Natural killer cell (primary cell): ENCODE data around the gene OR4E2. TPM values are rescaled to one million over a fixed set of nuclear protein-coding genes. Genes with fewer than 3 reads are reported as not detected.
A peak's percentile ranks its signal among the peaks of the same experiment; 100 is the strongest.

Experiments
- ATAC-seq, 3 donors: fragments of 150-1000 bp in 2 of 3; fragments of 200-7000 bp in 1 of 3; cut with Tn5 transposase; 1 replicate in 1 of 3; 2 replicates in 2 of 3; pipeline ENCODE4 v1.10.0; 2021; ENCODE audit warnings: mild to moderate bottlenecking in 2 of 3, moderate library complexity in 2 of 3
- DNase-seq, 2 donors: peaks; one replicate each; pipeline versions ENCODE4 v3.0.0 to v3.0.0-alpha.2; 2013 to 2021; ENCODE audit warnings: mixed read lengths in 1 of 2
- H3K27ac ChIP-seq: one replicate; pipeline ENCODE4 v1.5.1; 2013; ENCODE audit warnings: mild to moderate bottlenecking, low read length
- H3K27me3 ChIP-seq: one replicate; pipeline ENCODE4 v1.6.1; 2013; ENCODE audit warnings: low read length; ENCODE audit not compliant: control insufficient read depth, insufficient read depth
- H3K36me3 ChIP-seq: one replicate; pipeline ENCODE4 v1.6.1; 2013; ENCODE audit warnings: low read length; ENCODE audit not compliant: control insufficient read depth, insufficient read depth
- H3K4me1 ChIP-seq: one replicate; pipeline ENCODE4 v1.6.1; 2013; ENCODE audit warnings: low read length; ENCODE audit not compliant: control insufficient read depth, insufficient read depth
- H3K4me3 ChIP-seq: one replicate; pipeline ENCODE4 v1.5.1; 2013; ENCODE audit warnings: low read length
- H3K9me3 ChIP-seq: one replicate; pipeline ENCODE4 v1.6.1; 2013; ENCODE audit warnings: low read length; ENCODE audit not compliant: control insufficient read depth, insufficient read depth
- H3K27ac Mint-ChIP-seq, 2 donors: one replicate each; pipeline ENCODE4 v1.8.0; 2022; ENCODE audit warnings: mild to moderate bottlenecking in 2 of 2, mixed read lengths in 2 of 2, moderate library complexity in 1 of 2
- H3K27me3 Mint-ChIP-seq, 2 donors: one replicate each; pipeline ENCODE4 v1.8.0; 2022; ENCODE audit warnings: low read depth in 2 of 2, mixed read lengths in 2 of 2
- H3K36me3 Mint-ChIP-seq: one replicate; pipeline ENCODE4 v1.8.0; 2022; ENCODE audit warnings: mixed read lengths
- H3K4me1 Mint-ChIP-seq, 2 donors: one replicate each; pipeline ENCODE4 v1.8.0; 2022; ENCODE audit warnings: mixed read lengths in 2 of 2
- H3K4me3 Mint-ChIP-seq: one replicate; pipeline ENCODE4 v1.8.0; 2022; ENCODE audit warnings: mild to moderate bottlenecking, moderate library complexity, mixed read lengths
- H3K9me3 Mint-ChIP-seq, 2 donors: one replicate each; pipeline ENCODE4 v1.8.0; 2022; ENCODE audit warnings: mixed read lengths in 2 of 2
- WGBS: methylation state at CpG from one replicate; pipeline ENCODE4 v1.1.7; 2013; ENCODE audit warnings: missing lambda C conversion rate; ENCODE audit not compliant: insufficient coverage; 5-methylcytosine and 5-hydroxymethylcytosine counted together
- intact Hi-C: fragments of 100-400 bp; cut with micrococcal nuclease; formaldehyde crosslinking; loops from one replicate; pipeline ENCODE4 v1.14.2; 2022
- total RNA-seq, 4 donors: library from RNA; stranded (reverse); fragments of 120-200 nt in 1 of 4; gene quantifications; one replicate each; pipeline versions ENCODE4 v1.2.3 to v1.2.4, GENCODE V29; 2013 to 2022
- TF ChIP-seq, protein P1 (sequence below): fragments of 200-600 bp; IDR thresholded peaks from one replicate; pipeline ENCODE4 v1.8.0; 2022; ENCODE audit warnings: antibody characterized with exemption

OR4E2 gene
- total RNA-seq, 3 donors from 2014 or later (not counting 1 experiment from before 2014, with no cell fraction given): not detected

DNA sequence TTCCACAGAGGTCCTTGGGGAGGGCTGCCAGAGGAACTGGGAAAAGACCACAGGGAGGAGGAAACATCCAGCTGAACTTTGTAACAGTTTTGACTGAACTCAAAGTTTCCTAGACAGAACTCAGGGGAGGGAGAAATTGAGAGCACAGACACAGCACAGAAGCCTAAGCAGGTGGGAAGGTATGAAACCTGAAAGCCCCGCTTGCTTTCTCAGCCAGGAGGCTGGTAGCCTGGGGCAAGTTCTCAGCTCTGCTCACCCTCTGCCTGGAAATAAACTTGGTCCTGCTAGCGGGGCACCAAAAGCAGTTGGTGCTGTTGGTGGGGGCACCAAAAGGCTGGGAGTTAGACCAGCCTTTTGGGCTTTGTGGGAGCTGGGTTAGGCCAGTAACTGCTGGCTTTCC lies 45.9 kb downstream of the OR4E2 start:
- Mint-ChIP-seq H3K4me1 (peaks cover 10 to 11% of the 10 kb centered on the region in 2 donors), H3K27me3 (peaks cover 9 to 58% of the 10 kb centered on the region in 2 donors), H3K36me3 (no peaks in the 10 kb centered on the region), H3K27ac (no peak overlapping the region), H3K4me3 (no peak overlapping the region), H3K9me3 (no peaks in the 10 kb centered on the region)
- H3K4me1 ChIP-seq: no peaks in the 10 kb centered on the region
- TF ChIP-seq, protein P1, sequence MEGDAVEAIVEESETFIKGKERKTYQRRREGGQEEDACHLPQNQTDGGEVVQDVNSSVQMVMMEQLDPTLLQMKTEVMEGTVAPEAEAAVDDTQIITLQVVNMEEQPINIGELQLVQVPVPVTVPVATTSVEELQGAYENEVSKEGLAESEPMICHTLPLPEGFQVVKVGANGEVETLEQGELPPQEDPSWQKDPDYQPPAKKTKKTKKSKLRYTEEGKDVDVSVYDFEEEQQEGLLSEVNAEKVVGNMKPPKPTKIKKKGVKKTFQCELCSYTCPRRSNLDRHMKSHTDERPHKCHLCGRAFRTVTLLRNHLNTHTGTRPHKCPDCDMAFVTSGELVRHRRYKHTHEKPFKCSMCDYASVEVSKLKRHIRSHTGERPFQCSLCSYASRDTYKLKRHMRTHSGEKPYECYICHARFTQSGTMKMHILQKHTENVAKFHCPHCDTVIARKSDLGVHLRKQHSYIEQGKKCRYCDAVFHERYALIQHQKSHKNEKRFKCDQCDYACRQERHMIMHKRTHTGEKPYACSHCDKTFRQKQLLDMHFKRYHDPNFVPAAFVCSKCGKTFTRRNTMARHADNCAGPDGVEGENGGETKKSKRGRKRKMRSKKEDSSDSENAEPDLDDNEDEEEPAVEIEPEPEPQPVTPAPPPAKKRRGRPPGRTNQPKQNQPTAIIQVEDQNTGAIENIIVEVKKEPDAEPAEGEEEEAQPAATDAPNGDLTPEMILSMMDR: no peak
- DNase-seq (no peak), ATAC-seq (no peak)
- H3K36me3 ChIP-seq: no peaks in the 10 kb centered on the region
- H3K27me3 ChIP-seq: peaks cover 2% of the 10 kb centered on the region
- H3K27ac ChIP-seq: no peak overlapping the region
- H3K9me3 ChIP-seq: no peaks in the 10 kb centered on the region
- WGBS: 93% methylated on average over 2 of the region's 2 CpGs
- no peak overlapping the region for H3K4me3 ChIP-seq
- intact Hi-C loops: no loop called here

DNA sequence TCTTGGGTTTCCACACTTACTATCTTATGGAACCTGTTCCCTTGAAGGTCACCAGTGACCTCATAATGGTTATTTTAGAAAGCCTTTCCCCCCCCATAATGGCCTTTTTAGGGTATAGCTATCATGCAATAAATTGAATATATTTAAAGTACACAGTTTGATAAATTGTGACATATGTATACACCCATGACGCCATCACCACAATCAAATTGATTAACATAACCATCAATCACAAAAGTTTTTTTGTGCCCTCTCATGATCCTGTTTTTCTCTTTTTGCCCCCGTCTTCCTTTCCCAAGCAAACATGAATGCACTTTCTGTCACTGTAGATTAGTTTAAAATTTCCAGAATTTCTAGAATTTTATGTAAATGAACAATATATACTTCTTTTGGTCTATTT lies 48.7 kb downstream of the OR4E2 start:
- no peak overlapping the region for H3K27ac ChIP-seq
- H3K36me3 Mint-ChIP-seq: no peaks in the 10 kb centered on the region
- no peak overlapping the region for H3K4me3 Mint-ChIP-seq
- no peaks in the 10 kb centered on the region for H3K36me3 ChIP-seq
- H3K4me1 Mint-ChIP-seq: peaks cover 10 to 15% of the 10 kb centered on the region in 2 donors
- H3K27ac Mint-ChIP-seq: no peak overlapping the region
- TF ChIP-seq, protein P1: no peak
- H3K9me3 ChIP-seq: no peaks in the 10 kb centered on the region
- H3K9me3 Mint-ChIP-seq: no peaks in the 10 kb centered on the region
- intact Hi-C loops: no loop called here
- DNase-seq: no peak
- peaks cover 13% of the 10 kb centered on the region for H3K27me3 ChIP-seq
- H3K4me1 ChIP-seq: no peaks in the 10 kb centered on the region
- no peak for ATAC-seq
- WGBS: 100% methylated on average over 1 of the region's 2 CpGs
- peaks cover 14 to 63% of the 10 kb centered on the region in 2 donors for H3K27me3 Mint-ChIP-seq
- H3K4me3 ChIP-seq: no peak overlapping the region

DNA sequence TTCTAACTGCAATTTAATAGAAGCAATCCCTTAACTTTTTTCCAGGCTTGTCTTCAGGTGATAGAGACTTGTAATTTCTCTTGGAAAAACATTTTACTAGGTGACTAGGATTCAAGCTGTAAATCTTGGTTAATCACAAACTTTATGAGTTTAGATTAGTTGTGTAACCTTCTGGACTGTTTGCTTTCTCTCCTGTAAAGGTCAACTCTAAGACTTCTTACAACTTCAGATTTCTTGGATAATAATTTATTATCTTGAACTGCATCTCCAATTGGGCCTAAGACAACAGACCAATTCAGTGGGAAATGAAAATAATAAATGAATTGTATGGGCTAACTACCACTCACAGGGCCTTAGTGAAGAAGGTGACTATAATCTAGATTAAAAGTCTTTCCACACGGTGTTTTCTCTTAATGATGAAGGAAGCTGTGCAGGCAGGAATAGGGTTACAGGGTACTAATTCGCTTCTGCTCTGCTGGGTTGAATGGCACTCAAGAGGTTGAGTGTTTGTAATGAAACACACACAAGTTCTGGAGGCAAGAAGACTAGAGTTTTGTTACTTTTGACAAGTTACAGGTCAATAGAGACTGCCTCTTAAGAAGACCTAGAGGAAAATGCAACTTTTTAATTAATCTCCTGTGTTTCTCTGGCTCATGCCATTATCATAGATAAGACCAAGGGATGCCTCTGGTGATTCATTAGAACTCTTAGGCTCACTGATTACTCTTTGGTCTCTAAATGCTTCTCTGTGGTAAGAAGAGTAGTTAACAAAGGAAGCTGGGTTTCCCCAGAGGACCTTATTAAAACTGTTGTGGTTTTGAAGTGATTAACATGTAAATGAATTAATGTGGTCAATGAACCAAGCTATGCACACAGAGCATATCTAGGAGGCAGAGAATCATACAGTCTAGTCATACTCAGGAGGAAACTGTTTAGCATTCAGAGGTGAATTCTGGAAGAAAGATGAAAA lies 50.0 kb downstream of the OR4E2 start:
- intact Hi-C loops: no loop called here
- TF ChIP-seq, protein P1: no peak
- Mint-ChIP-seq H3K9me3 (no peaks in the 10 kb centered on the region), H3K27me3 (peaks cover 18 to 73% of the 10 kb centered on the region in 2 donors), H3K4me3 (no peak overlapping the region), H3K36me3 (no peaks in the 10 kb centered on the region), H3K4me1 (peaks cover 10 to 15% of the 10 kb centered on the region in 2 donors), H3K27ac (no peak overlapping the region)
- Histone ChIP-seq H3K27ac (no peak overlapping the region), H3K27me3 (peaks cover 15% of the 10 kb centered on the region), H3K36me3 (no peaks in the 10 kb centered on the region), H3K4me1 (no peaks in the 10 kb centered on the region), H3K4me3 (no peak overlapping the region), H3K9me3 (no peaks in the 10 kb centered on the region)
- DNase-seq: peak in 1 of 2 donors; percentile 54
- ATAC-seq: peak; percentile 66 to 88 (median 75)
- 81% methylated on average over 2 of the region's 2 CpGs for WGBS
